Stimulated activated CD4-positive, alpha-beta T cell treated with anti-CD3 and anti-CD28 coated beads, Interleukin-4, amount 100 ng/mL, for 24 hours (primary cell): ENCODE results near the gene VPS11.
"Not testable (repeated sequence)": the region's sequence is repeated elsewhere in the genome, so short reads cannot be mapped to it uniquely, and the experiment has no call there.

Experiments used
- DNase-seq: peaks from one replicate; pipeline ENCODE4 v3.0.0-alpha.2; 2020

Gene VPS11

DNA sequence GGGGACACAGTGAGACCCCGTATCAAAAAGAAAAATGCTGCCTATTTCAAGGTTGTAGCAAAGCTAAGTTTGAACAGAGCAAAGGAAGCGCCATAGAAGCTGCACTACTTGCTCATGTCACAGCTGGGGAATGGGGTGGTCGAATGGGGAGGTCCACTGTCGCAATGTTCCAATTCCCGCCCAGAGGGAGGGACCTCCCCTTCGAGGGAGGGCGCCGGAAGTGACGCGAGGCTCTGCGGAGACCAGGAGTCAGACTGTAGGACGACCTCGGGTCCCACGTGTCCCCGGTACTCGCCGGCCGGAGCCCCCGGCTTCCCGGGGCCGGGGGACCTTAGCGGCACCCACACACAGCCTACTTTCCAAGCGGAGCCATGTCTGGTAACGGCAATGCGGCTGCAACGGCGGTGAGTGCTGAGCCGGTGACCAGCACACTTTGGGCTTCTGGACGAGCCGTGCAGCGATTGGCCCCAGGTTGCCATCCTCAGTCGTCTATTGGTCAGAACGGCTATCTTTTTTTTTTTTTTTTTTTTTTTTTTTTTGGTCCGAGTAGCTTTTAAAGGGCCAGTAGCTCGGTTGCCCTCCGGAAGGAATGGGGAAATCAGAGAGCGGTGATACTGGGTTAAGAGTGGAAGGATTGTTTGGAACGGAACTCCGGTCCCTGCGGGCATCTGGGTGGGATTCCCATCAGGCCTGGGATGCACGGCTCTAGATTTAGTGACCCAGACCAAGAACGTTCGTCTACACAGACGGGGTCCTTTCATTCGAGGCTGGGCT, 17.2 kb downstream of the VPS11 start, which contains the start of gene HMBS:
HMBS (plus strand) TSS at position 219 of the 774 bp plus-strand sequence; CDS start at position 372, 153 bp downstream.
- peak; percentile 90 for DNase-seq

DNA sequence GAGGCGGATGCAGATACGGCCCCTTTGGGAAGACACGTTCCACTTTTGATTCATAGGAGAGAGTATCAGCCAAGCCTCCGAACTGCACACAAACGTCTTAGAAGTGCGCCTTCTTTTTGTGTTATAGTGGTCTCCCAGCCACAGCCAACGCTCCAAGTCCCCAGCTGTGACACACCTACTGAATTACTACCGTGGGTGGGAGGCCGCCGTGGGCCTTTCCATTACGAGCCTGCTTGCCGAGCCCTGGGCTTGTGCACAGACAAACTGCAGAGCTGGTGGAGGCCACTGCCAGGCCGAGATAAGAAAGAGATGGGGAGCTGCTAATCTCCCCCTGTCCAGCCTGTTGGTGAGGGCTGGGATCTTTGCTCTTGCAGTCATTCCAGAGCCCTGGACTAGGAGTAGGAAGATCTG, 17.8 kb downstream of the VPS11 start:
- DNase-seq, result peak; percentile 48

DNA sequence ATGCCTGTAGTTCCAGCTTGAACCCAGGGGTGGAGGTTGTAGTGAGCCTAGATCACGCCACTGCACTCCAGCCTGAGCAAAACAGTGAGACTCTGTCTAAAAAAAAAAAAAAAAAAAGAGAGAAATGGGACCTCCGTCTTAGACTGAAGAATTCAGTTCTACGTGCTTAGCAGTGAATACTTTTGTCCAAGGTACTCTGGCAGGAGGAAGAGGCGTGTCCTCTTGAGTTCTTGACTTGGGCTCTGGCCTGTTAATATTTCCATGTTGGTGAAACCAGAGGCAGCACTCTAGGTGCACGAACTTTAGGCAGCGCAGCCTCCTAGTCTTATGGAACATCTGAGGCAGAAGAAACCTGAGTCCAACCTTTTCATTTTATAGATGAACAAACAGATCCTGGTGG, 19.5 kb downstream of the VPS11 start:
- DNase-seq, result no peak

DNA sequence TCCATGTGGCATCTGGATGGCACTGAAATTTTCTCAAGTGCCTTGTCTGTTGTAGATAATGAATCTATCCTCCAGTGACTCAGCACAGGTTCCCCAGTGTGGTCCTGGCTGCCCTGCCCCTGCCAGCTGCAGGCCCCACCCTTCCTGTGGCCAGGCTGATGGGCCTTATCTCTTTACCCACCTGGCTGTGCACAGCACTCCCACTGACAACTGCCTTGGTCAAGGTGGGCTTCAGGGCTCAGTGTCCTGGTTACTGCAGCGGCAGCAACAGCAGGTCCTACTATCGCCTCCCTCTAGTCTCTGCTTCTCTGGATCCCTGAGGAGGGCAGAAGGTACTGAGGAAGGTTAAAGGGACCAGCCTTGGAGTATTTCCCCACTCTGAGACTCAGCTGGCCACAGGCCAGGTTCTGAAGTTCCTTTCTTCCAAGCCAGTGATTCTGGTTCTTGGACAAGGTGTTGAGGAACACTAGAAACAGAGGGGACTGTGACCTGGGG, 20.2 kb downstream of the VPS11 start:
- DNase-seq, result no peak

- DNase-seq, result no peak
These were observed 20.8 kb downstream of the VPS11 start for GRCh38 chr11:119088406-119088805.

- no peak for DNase-seq
These were observed 21.7 kb downstream of the VPS11 start for GRCh38 chr11:119089319-119089718.

GRCh38 chr11:119091178-119091577, 23.6 kb downstream of the VPS11 start:
- no peak for DNase-seq

GRCh38 chr11:119091966-119092879, 24.6 kb downstream of the VPS11 start:
- DNase-seq, result no peak

GRCh38 chr11:119092880-119093842, 25.5 kb downstream of the VPS11 start:
- no peak for DNase-seq

DNA sequence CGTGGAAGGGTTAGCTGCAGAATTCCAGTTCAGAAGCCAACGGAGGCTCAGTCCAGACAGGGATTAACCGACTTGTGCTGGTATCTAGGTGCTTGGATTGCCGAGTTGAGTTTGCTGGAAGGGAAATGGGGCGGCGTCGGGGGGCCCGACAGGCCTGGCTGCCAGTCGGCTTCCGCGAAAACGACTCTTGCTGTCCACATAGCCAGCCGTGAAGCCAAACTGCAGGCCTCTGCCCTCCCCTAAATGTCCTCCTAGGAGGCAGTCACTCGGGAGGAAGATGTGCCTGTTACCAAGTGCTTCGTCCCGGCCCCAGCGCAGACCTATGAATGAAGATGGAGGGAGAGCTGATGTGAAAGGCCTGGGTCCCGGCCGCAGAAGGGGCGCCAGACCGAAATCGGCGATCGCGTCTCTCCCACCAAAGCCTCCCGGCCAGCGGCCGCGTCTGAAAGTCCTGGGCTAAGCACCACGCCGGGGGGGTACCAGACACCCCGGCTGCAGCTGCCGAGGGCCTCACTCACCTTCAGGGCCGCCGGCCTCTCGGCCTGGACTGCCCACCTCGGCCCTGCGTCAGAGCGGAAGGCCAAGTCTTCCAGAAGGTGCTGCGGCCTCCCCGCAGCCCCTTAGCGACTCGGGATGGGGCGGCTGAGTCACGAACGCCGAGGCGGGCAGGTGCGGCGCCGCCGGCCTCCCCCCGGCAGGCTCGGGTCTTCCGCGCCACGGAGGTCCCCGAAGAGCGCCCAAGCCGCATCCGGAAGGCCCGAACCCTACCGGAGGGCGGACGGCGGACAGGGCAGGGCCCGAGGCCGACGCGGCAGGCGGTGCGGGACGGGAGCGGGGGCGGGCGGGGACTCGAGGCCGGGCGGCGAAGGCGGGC, 26.6 kb downstream of the VPS11 start:
- peak; percentile 55 for DNase-seq

DNA sequence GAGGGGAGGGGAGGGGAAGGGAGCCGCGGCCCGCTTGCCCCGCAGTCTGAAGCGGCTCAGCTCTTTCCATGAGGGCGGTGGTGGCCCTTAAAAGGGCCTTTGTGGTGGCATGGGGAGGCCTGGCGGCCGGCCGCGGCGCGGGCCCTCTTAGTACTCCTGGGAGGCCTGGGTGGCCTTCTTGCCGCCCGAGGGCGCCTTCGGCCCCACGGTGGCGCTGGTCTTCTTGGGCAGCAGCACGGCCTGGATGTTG, 27.1 kb downstream of the VPS11 start:
- no peak for DNase-seq

DNA sequence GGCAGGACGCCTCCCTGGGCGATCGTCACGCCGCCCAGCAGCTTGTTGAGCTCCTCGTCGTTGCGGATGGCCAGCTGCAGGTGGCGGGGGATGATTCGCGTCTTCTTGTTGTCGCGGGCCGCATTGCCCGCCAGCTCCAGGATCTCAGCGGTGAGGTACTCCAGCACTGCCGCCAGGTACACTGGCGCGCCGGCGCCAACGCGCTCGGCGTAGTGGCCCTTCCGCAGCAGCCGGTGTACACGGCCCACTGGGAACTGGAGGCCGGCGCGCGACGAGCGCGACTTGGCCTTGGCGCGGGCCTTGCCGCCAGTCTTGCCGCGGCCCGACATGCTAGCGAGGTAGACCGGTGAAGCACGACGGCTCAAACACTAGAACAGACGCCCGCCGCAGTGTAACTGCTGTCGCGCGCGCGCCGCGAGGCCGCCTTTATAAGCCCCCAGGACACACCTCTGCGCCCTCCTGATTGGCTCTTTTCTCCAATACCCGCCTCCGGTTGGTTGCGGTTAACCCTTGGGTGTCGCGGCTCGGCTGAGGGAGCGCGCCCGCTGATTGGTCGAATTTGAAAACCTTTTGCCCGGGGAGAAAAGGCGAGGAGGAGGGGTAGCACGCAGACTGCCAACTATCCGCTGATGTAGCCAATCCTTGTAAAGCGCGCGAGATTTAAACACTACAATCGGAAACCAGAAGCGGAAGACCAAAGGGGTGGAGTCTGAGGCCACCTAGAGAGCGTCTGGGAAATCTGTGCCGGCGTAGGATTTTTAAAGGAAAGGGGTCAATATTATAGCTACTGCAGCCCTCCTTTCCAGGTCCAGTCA, 27.7 kb downstream of the VPS11 start:
- DNase-seq, result peak; percentile 100

- DNase-seq, result no peak
These were observed 32.1 kb downstream of the VPS11 start for GRCh38 chr11:119099711-119100110.

GRCh38 chr11:119100246-119100970, 32.8 kb downstream of the VPS11 start:
- no peak for DNase-seq

DNA sequence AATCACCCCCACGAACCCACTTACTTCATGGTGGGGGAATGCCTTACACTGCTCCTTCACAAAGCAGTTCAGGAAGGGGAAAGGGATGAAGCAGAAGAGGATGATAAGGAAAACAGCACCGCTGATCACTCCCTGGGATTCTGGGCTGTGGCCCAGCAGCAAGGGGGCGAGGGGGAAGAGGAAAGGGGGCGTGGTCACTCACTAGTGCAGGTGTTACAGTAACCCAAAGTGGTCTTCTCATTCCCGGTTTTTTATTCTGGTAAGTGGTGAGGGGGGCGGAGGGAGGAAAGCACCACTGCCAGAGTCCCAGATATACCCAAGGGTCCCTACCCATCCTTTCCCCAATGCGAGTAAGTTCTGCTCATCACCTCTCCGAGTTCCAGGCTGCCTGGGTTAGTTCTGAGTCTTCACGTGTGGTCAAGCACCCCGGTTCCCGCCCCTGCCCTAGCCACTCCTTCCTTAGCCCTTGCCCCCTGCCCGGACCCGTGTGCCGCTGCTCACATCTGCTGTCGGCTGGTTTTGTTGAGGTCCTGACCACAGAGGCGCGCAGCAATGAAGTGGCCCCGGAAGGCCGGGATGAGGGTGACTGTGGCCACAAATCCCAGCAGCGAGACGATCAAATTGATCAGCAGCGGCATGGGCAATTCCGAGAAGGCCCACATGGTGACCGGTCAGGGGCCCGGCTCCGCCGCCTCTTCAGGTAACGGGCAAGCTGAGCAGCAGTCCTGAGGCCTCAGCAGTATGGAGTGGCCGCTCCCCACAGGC, 33.6 kb downstream of the VPS11 start:
- peak; percentile 25 for DNase-seq

DNA sequence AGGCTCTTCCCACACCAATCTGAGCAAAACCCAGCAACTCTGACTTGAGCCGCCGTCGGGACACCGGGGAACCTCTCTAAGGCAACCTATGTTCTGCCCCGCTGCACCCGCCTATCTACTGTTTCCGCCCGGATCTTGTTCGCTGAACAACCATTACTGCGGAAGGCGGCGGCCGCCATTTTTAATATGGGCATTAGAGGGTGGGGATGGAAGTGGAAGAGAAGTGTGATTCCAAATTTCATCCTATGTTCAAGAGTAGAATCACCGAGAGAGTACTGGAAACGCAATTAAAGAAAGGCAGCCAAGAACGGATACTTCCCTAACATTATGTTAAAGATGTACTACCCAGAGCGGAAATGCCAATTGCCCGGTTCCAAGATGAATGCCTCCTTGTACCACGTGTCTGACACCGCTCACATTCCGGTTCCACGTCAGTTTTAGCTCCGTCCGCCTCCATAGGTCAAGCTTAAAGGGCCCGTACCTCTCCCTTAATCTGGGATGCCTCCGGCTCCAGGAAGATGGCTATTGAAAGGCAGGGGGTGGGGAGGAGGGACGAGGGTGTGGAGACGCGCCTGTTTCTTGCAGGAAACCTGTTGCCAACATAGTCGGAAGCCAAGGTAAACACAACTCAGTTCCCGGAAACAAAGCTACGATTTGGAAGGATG, 34.3 kb downstream of the VPS11 start, which contains the start of gene DPAGT1:
DPAGT1 (minus strand) TSS at position 95 of the 665 bp plus-strand sequence. CDS start 198 bp downstream, outside the sequence.
- DNase-seq, result peak; percentile 90

DNA sequence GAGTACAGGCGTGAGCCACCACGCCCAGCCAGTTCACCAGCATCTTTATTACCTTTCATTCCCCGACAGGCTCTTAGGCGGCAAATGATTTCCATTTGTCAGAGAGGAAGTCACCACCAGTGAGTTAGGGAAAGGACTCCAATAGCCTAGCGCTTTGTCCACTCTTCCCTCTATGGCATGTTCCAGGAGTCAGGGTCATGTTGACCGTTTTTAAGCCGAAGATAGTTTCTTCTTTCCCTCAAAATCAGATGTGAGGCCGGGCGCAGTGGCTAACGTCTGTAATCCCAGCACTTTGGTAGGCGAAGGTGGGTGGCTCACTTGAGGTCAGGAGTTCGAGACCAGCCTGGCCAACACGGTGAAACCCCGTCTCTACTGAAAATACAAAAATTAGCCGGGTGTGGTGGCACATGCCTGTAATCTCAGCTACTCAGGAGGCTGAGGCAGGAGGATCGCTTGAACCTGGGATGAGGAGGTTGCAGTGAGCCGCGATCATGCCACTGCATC, 35.6 kb downstream of the VPS11 start:
- DNase-seq, result not testable (repeated sequence)

GRCh38 chr11:119103793-119104192, 36.2 kb downstream of the VPS11 start:
- no peak for DNase-seq
